K562 (cell line): ENCODE measurements around the gene KCNF1. TPM values are rescaled to one million over a fixed set of nuclear protein-coding genes. Genes with fewer than 3 reads are reported as not detected.

Experiments
- ATAC-seq: fragments of 200-7000 bp; cut with Tn5 transposase; 3 replicates; pipeline ENCODE4 v1.9.1; 2020; ENCODE audit warnings: moderate library complexity
- BruUV-seq: library from RNA; stranded (reverse); fragments of 400-500 nt; replicated peaks from 2 replicates; lab custom pipeline; 2021; lab: Mats Ljungman, UMichigan
- CTCF ChIA-PET: fragments of 300-600 bp; formaldehyde crosslinking; extraction: SDS; loops from one replicate; lab custom pipeline; 2021; ENCODE audit warnings: low intra/inter-chr PET ratio; lab: Yijun Ruan, JAX
- POLR2A ChIA-PET: fragments of 300-600, 350-650 bp; sonication (Branson Sonifier 250); formaldehyde crosslinking; extraction: SDS; loops from one replicate; lab custom pipeline; 2021; ENCODE audit warnings: antibody characterized with exemption, inconsistent platforms; lab: Yijun Ruan, JAX
- DNase-seq, 4 experiments: peaks; one replicate each; pipeline versions ENCODE4 v3.0.0 to v3.0.0-alpha.2; 2011 to 2018; ENCODE audit warnings: low spot score in 3 of 4, mixed read lengths in 3 of 4; ENCODE audit errors: extremely low read depth in 1 of 4
- FAIRE-seq: peaks from 2 replicates; lab custom pipeline; 2011; peaks lifted over from hg19 to GRCh38; lab: Jason Lieb, UNC
- H2AFZ ChIP-seq: 2 replicates; pipeline ENCODE4 v1.6.0; 2011; ENCODE audit warnings: low read depth, low read length, control low read depth, inconsistent platforms
- H3K27ac ChIP-seq: fragments of 200-600 bp; 3 replicates; pipeline ENCODE4 v1.8.0; 2011; ENCODE audit warnings: low read depth, mild to moderate bottlenecking, control low read depth, inconsistent platforms, low read length, moderate library complexity, mixed read lengths; ENCODE audit errors: extremely low read depth
- H3K27me3 ChIP-seq, 2 experiments: fragments of 300-600 bp in 1 of 2; 2 replicates in 1 of 2; 3 replicates in 1 of 2; pipeline versions ENCODE4 v1.6.0 to v1.8.0; 2011; ENCODE audit warnings: inconsistent platforms in 2 of 2, low read length in 2 of 2, mild to moderate bottlenecking in 1 of 2, mixed read lengths in 1 of 2, moderate library complexity in 1 of 2; ENCODE audit not compliant: control insufficient read depth in 2 of 2, insufficient read depth in 2 of 2
- H3K36me3 ChIP-seq: fragments of 300-600 bp; 3 replicates; pipeline ENCODE4 v1.8.0; 2011; ENCODE audit warnings: mild to moderate bottlenecking, low read length, inconsistent platforms; ENCODE audit not compliant: control insufficient read depth, insufficient read depth
- H3K4me1 ChIP-seq, 2 experiments: fragments of 200-600 bp in 1 of 2; replicated peaks in 1 of 2; 2 replicates in 1 of 2; 3 replicates in 1 of 2; pipeline versions ENCODE4 v1.5.1 to v1.8.0; 2011; ENCODE audit warnings: inconsistent platforms in 2 of 2, low read length in 2 of 2, mild to moderate bottlenecking in 1 of 2, mixed read lengths in 1 of 2, moderate library complexity in 1 of 2; ENCODE audit not compliant: control insufficient read depth in 2 of 2, insufficient read depth in 2 of 2
- H3K4me2 ChIP-seq: 2 replicates; pipeline ENCODE4 v1.6.1; 2011; ENCODE audit warnings: low read length, control low read depth, inconsistent platforms, mixed read lengths; ENCODE audit not compliant: insufficient read depth
- H3K4me3 ChIP-seq: fragments of 200-600 bp; sonication (generic), shearing (Covaris generic); 2 replicates; pipeline ENCODE4 v1.5.1; 2016; ENCODE audit warnings: control low read depth, inconsistent platforms
- H3K79me2 ChIP-seq: fragments of 200-600 bp; 3 replicates; pipeline ENCODE4 v1.8.0; 2011; ENCODE audit warnings: low read length, inconsistent platforms; ENCODE audit not compliant: control insufficient read depth, insufficient read depth
- H3K9ac ChIP-seq, 2 experiments: 2 replicates each; pipeline versions ENCODE4 v1.6.0 to v1.6.1; 2011; ENCODE audit warnings: low read depth in 2 of 2, low read length in 2 of 2, control low read depth in 1 of 2, inconsistent platforms in 1 of 2, mild to moderate bottlenecking in 1 of 2, mixed read lengths in 1 of 2; ENCODE audit not compliant: insufficient read depth in 1 of 2
- H3K9me1 ChIP-seq: one replicate; pipeline ENCODE4 v1.6.0; 2011; ENCODE audit warnings: inconsistent platforms, mild to moderate bottlenecking, low read length, moderate library complexity; ENCODE audit not compliant: control insufficient read depth, insufficient read depth
- H3K9me3 ChIP-seq: replicated peaks from 2 replicates; pipeline ENCODE4 v1.5.1; 2011; ENCODE audit warnings: low read depth, low read length, inconsistent platforms; ENCODE audit not compliant: control insufficient read depth, insufficient read depth
- H4K20me1 ChIP-seq: replicated peaks from 2 replicates; pipeline ENCODE4 v1.6.1; 2011; ENCODE audit warnings: low read length, inconsistent platforms, mixed read lengths; ENCODE audit not compliant: control insufficient read depth, insufficient read depth
- CCNT2 ChIP-seq: IDR thresholded peaks from 2 replicates; pipeline ENCODE4 v1.6.1; 2011; ENCODE audit warnings: borderline replicate concordance, low read depth, mild to moderate bottlenecking, moderate library complexity, mixed read lengths, low read length; ENCODE audit not compliant: insufficient read length; ENCODE audit errors: extremely low read depth
- CEBPB ChIP-seq: fragments of 450-650 bp; IDR thresholded peaks from 2 replicates; pipeline ENCODE4 v1.6.1; 2016; ENCODE audit warnings: missing genetic modification characterization, missing compliant biosample characterization
- CTCF ChIP-seq, 3 experiments: IDR thresholded peaks in 2 of 3; conservative IDR thresholded peaks in 1 of 3; 2 replicates each; pipeline ENCODE4 v1.5.1; 2011 to 2012; ENCODE audit warnings: low read length in 3 of 3, mild to moderate bottlenecking in 3 of 3, control low read depth in 2 of 3, improper control_type of control experiment in 1 of 3, inconsistent platforms in 1 of 3, low read depth in 1 of 3, mixed read lengths in 1 of 3, moderate library complexity in 1 of 3; ENCODE audit not compliant: insufficient read depth in 2 of 3
- HDGF ChIP-seq: fragments of 450-650 bp; IDR thresholded peaks from 2 replicates; pipeline ENCODE4 v1.6.1; 2016
- KDM1A ChIP-seq, 2 experiments: fragments of 450-650 bp; IDR thresholded peaks; 2 replicates each; pipeline ENCODE4 v1.6.1; 2016; ENCODE audit warnings: mild to moderate bottlenecking in 2 of 2
- RAD21 ChIP-seq, 2 experiments: fragments of 250-450 bp in 1 of 2; fragments of 450-650 bp in 1 of 2; sonication (Bioruptor Pico) in 1 of 2; formaldehyde crosslinking in 1 of 2; IDR thresholded peaks in 1 of 2; conservative IDR thresholded peaks in 1 of 2; 2 replicates each; pipeline versions ENCODE4 v1.4.0 to v1.8.0; 2020 to 2022; ENCODE audit warnings: mild to moderate bottlenecking in 2 of 2, moderate library complexity in 1 of 2
- RBM25 ChIP-seq: fragments of 200-400 bp; formaldehyde crosslinking; IDR thresholded peaks from 2 replicates; pipeline ENCODE4 v1.6.1; 2018; ENCODE audit warnings: low read length, low read depth, moderate library complexity; ENCODE audit not compliant: severe bottlenecking
- SMC3 ChIP-seq: conservative IDR thresholded peaks from 2 replicates; pipeline ENCODE4 v1.6.1; 2011; ENCODE audit warnings: low read depth, low read length, improper control_type of control experiment; ENCODE audit not compliant: insufficient read depth
- ZSCAN32 ChIP-seq: fragments of 450-650 bp; formaldehyde crosslinking; IDR thresholded peaks from 2 replicates; pipeline ENCODE4 v1.4.0; 2020; ENCODE audit warnings: mild to moderate bottlenecking, moderate library complexity
- WGBS: fragments of 100-300 bp; shearing (Covaris generic); methylation state at CpG from one replicate; pipeline ENCODE4 v1.1.6; 2016; ENCODE audit warnings: low coverage, mixed read lengths; ENCODE audit not compliant: insufficient coverage; ENCODE audit errors: missing lambda C conversion rate; 5-methylcytosine and 5-hydroxymethylcytosine counted together
- in situ Hi-C: fragments of 300-500 bp; cut with MboI; formaldehyde crosslinking; loops from 4 replicates; pipeline ENCODE4 v1.15.0; 2018; ENCODE audit warnings: inconsistent platforms, mixed read lengths
- intact Hi-C: fragments of 100-400 bp; cut with micrococcal nuclease; formaldehyde crosslinking; loops from 2 replicates; pipeline ENCODE4 v1.14.2; 2022
- polyA plus RNA-seq, 8 experiments: library from polyadenylated mRNA; depleted of rRNA in 4 of 8; stranded (reverse) in 5 of 8; unstranded in 3 of 8; fragments of >200 nt; fragmentation: Nextera tagmentation in 2 of 8; fragmentation: Illumina TruSeq in 1 of 8; extraction: Ambion mirVana in 2 of 8; extraction: Trizol in 1 of 8; gene quantifications; 2 replicates each; pipeline versions ENCODE4 v1.2.1 to v1.2.3, GENCODE V29; 2011 to 2014; ENCODE audit warnings: inconsistent platforms in 1 of 8, missing spikeins in 1 of 8
- total RNA-seq, 7 experiments: library from RNA; depleted of rRNA in 6 of 7; stranded (reverse); fragments of >200 nt in 6 of 7; fragmentation: Illumina TruSeq in 2 of 7; extraction: Trizol in 2 of 7; gene quantifications; 2 replicates each; pipeline versions ENCODE4 v1.2.1 to v1.2.3, GENCODE V29; 2011 to 2021; ENCODE audit warnings: low replicate concordance in 1 of 7

Gene KCNF1
- total and polyA plus RNA-seq, 9 of the 15 experiments (the other 6 are each of a cell fraction or from before 2014, with no cell fraction given), result not detected

- no peak for TF ChIP-seq KDM1A (IDR thresholded peaks at IDR 0.05)
- peak; percentile 28 for TF ChIP-seq RBM25
- Histone ChIP-seq H4K20me1 (no peaks in the 10 kb centered on the region; the same call in none of the 2 replicates), H3K27me3 (peaks cover 28 to 74% of the 10 kb centered on the region in 2 experiments; a peak in 4 of 5 replicates), H3K36me3 (no peaks in the 10 kb centered on the region), H3K9me1 (no peaks in the 10 kb centered on the region), H3K27ac (no peak overlapping the region), H3K9ac (no peak overlapping the region), H3K4me2 (no peak overlapping the region), H3K79me2 (no peaks in the 10 kb centered on the region), H3K9me3 (no peaks in the 10 kb centered on the region), H2AFZ (no peak overlapping the region), H3K4me1 (peaks cover 0 to 6% of the 10 kb centered on the region in 2 experiments; a peak in 1 of 5 replicates), H3K4me3 (no peak overlapping the region)
- DNase-seq (no peak), ATAC-seq (no peak), FAIRE-seq (no peak)
- ChIA-PET CTCF (no interaction called here), POLR2A (no interaction called here)
- 0% methylated on average over 4 of the region's 4 CpGs for WGBS
- no TSS peak for BruUV-seq
- in situ Hi-C loops, result no loop called here
- intact Hi-C loops, result no loop called here
Measured at GRCh38 chr2:10908195-10908594, 3.5 kb upstream of the KCNF1 start.

- 10% methylated on average over 15 of the region's 15 CpGs for WGBS
- H3K36me3 ChIP-seq, result no peaks in the 10 kb centered on the region
- peaks cover 34 to 85% of the 10 kb centered on the region in 2 experiments; a peak in 4 of 5 replicates for H3K27me3 ChIP-seq
- H3K9me3 ChIP-seq, result no peaks in the 10 kb centered on the region
- POLR2A ChIA-PET, result interaction anchor here (0.6 to 0.9 kb wide), 2 partner anchors 8 to 97 kb away, joined by 3 read pairs; partner anchors contain the start of gene PDIA6
- DNase-seq, result peak; percentile 50 to 74 (median 64)
- H3K27ac ChIP-seq, result no peak overlapping the region
- H4K20me1 ChIP-seq, result no peaks in the 10 kb centered on the region; the same call in none of the 2 replicates
- H3K4me2 ChIP-seq, result no peak overlapping the region
- peak; percentile 84 for ATAC-seq
- H2AFZ ChIP-seq, result no peak overlapping the region
- H3K4me1 ChIP-seq, result peaks cover 0 to 12% of the 10 kb centered on the region in 2 experiments; a peak in 1 of 5 replicates
- H3K9ac ChIP-seq, result no peak overlapping the region
- no peak for FAIRE-seq
- BruUV-seq, result no TSS peak
- H3K79me2 ChIP-seq, result no peaks in the 10 kb centered on the region
- intact Hi-C loops, result no loop called here
- in situ Hi-C loops, result no loop called here
- H3K9me1 ChIP-seq, result no peaks in the 10 kb centered on the region
- CTCF ChIA-PET, result no interaction called here
- no peak overlapping the region for H3K4me3 ChIP-seq
- TF ChIP-seq CEBPB (tag) (0 out of 2 replicates have a peak, but pooled peaks have one; percentile 22), SMC3 (no peak), ZSCAN32 (CRISPR knock-in tag) (no peak), CCNT2 (no peak), CTCF (IDR thresholded peaks at IDR 0.05 in 2 of 3, conservative IDR thresholded peaks at IDR 0.05 in 1 of 3; ENCODE audit: insufficient read depth in 2 of 3, low read depth in 1 of 3, low read length in 3 of 3) (peak; percentile 58 to 76 (median 63)), RAD21 (CRISPR knock-in tag; conservative IDR thresholded peaks at IDR 0.05 in 1 of 2, IDR thresholded peaks at IDR 0.05 in 1 of 2) (0 out of 4 replicates have a peak, but pooled peaks of 1 of the 2 experiments have one; percentile 15), HDGF (no peak)
Measured at GRCh38 chr2:10909050-10909995, 2.4 kb upstream of the KCNF1 start.
